Measurements from ENCODE around the gene FTCDNL1.

FTCDNL1 gene

DNA sequence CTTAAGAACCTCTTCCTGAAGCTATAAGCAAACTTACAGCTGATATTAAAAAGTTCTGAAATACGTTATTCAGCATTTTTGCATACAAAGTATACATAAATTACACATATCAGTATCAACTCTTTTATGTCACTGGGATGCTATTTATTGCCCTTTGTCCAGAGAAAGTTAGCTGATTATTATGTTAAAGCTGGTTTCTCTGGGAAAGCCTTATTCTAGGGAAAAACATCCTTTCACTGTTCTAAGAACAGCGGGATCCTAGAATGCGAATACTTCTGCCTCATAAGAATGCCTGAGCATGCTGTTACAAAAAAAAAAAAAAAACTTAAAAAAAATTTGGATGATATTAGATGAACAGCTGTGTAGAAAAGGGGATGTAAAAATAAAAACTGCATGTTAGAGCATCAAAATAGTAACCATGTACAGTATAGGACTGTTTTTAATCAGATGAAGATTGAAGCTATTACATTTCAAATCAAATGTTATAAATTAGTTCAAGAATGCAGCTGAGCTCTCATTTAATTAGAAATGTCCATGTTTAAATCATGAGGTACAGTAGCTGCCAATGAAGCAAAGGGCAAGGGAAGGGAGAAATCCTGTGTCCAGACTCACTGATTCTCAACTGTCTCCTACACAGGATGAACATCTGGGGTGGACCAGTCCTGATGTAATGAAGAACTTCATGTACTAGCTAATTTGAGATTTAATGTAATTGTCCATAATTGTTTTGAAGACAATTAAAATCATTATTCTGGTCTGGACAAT lies 8.2 kb downstream of the FTCDNL1 start:
- DNase-seq (ENCODE audit: low read depth), result no peak

DNA sequence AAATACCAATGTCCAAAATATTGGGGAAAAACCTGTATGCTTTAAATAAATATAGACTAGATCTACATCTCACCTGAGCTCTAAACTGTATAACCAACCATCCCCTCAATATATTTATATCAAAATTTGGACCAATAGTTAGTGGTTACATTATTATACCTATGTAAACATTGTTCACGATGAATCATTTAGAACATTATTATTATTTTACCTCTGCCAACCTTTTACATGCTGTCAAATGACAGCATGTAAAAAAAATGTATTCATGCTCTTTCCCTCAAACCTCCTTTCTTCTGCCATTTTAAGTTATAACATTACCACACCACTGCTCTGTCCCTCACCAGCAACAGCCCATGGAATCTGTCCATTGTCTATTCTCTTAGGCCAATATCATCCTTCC lies 9.6 kb downstream of the FTCDNL1 start:
- DNase-seq (ENCODE audit: low read depth), result no peak

DNA sequence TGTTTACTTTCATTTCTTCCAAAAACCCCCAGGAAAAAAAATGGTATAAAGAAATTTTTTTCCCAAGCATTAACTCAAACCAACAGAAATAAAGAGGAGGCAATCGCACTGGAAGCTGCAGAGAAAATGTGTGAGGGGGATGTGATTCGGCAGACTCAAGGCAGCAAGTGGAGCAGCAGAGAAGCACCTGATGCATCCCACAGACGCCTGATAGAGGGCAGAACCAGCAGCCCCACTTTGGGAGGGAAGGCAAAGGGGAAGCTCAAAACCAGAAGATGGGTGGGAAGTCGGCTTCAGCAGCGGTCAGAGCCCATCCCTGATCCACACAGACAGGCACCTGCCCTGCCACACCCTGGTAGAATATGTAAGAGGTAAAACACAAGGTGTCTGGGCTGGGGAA lies 12.6 kb downstream of the FTCDNL1 start:
- DNase-seq (ENCODE audit: low read depth), result no peak

DNA sequence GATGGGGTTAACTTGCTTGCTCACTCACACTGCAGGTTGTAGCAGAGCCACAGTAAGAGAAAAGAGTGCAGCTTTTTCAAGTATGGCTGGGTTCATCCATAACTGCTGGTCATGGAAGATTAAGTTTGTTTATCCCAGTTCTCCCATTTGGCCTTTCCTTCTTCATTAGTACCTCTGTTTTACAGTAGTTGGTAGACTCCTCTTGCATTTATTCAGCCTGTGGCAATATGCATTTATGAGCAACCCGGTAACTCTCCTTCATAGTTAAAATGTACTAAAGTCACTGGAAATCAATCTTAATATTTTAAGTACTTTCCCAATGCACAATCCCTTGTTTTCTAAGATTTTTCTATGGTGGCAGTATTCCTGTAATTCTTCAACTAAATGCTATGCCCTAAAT lies 14.0 kb downstream of the FTCDNL1 start:
- DNase-seq (ENCODE audit: low read depth), result no peak

DNA sequence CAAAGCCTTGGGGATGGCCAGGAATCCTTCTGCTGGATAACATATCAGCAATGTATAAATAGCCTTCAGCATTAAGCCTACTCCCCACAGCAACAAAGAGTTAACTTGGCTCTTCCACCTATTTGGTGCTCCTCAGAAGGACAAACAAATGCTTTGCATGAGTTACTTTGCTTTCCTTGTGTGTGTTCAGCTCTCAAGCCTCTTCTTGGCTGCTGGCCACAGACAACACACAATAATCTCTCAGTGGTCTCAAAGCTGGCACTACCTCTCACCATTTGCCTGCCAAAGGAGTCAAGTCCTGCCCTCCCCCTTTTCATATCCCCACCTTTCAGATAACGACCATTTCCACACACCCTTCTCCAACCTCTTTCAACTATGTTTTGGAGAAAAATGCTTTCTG lies 17.5 kb downstream of the FTCDNL1 start:
- no peak for DNase-seq (ENCODE audit: low read depth)

DNA sequence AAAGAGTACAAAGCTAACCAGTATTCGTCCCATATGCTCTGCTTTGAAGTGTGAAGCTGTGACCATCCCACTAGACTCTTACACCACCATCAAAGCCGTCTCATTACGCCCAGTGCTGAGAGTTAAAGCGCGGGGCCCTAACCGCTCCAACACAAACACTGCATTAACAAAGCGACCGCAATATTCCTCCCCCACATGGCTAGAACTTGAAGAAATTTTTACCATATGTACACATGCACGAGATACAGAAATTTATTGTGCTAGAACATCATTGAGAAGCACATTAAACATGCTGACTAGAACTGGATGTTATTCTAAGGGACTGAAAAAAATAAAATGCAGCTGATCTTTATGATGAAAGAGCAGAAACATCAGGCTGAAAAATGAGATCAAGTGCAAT lies 20.5 kb downstream of the FTCDNL1 start:
- no peak for DNase-seq (ENCODE audit: low read depth)

DNA sequence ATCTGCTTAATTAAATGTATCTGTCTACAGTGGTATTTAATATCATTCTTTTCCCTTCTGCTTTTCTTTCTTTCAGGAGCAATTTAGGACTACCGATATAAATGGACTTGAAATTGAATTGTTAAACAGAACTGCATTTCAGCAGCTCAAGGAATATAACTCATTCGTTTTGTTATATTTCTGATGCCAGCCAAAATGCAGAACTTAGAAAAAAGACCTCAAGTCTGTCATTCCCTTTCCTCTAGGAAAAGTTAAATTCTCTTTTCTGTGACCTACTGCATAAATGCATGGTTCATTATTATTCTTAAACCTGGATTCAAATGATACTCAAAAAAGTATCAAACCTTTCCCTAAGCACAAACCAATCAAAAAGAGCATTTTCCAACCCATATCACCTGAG lies 21.4 kb downstream of the FTCDNL1 start:
- DNase-seq (ENCODE audit: low read depth), result no peak

DNA sequence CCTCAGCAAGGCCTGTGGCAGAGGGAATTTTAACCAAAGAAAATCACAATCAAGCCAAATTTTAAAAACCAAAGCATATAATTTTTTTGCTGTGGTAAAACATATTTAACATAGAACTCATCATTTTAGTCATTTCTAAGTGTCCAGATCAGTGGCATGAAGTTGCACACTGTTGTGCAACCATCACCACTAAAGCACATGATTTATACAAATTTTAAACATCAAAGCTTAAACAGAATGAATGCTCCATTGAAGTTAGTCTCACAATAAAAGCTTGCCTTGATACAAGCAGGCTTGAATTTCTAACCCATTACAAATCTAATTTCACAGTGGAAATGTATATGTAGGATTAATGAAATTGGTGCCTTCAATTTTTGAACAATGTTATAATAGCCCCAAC lies 31.2 kb downstream of the FTCDNL1 start:
- DNase-seq (ENCODE audit: low read depth), result no peak

DNA sequence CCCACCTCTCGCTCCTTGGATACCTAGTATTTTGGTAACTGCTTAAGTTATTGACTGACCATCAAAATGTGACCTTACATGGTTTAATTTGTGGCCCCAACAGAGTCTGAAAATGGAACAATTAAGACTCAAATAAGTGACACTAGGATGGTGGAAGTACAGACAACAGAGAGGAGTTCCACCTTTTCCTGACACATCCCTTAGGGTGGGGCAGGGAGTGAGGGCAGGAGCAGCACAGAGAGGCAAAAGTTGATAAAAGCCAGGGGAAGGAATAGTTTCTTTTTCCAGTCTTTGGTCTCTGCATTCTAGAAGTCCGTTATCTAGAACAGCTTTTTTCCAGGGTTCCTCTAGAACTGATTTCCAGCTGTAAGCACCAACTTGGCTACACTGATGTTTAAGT lies 32.2 kb downstream of the FTCDNL1 start:
- no peak for DNase-seq (ENCODE audit: low read depth)

DNA sequence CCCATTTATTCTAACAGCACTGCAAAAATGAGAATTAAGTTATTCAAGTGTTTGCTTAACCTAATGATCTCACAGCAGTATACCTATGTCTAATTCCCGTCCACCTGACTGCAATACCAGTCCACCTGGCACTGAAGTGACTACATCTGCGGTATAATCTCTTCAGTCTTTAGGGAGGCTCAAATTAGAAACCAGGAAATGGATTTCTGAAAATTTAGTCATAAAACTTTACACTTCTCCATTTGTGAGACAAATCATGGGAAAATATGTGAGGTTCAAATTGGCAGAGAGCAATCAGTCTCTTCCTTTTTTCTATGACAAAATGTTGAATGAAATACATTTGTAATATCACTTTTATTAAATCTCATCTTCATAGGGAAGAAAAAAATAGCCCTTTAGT lies 33.0 kb downstream of the FTCDNL1 start:
- DNase-seq (ENCODE audit: low read depth), result no peak

DNA sequence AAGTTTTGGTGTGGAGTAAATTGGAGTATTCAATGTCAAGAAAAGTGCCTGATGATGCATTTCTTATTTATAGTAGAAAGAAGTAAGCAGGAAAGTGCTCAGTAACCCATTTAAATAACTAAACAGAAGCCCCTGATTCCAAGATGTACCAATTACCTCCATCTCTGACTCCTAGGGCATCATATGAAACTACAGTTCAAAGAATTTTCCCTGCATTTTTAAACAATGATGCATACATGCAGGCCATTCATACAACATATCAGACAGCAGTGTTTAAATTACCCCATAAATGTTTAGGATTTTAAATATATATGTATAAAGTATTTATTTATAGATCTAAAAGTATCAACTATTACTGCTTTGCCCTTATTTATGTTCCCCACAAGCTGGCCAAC lies 36.2 kb downstream of the FTCDNL1 start:
- no peak for DNase-seq (ENCODE audit: low read depth)

DNA sequence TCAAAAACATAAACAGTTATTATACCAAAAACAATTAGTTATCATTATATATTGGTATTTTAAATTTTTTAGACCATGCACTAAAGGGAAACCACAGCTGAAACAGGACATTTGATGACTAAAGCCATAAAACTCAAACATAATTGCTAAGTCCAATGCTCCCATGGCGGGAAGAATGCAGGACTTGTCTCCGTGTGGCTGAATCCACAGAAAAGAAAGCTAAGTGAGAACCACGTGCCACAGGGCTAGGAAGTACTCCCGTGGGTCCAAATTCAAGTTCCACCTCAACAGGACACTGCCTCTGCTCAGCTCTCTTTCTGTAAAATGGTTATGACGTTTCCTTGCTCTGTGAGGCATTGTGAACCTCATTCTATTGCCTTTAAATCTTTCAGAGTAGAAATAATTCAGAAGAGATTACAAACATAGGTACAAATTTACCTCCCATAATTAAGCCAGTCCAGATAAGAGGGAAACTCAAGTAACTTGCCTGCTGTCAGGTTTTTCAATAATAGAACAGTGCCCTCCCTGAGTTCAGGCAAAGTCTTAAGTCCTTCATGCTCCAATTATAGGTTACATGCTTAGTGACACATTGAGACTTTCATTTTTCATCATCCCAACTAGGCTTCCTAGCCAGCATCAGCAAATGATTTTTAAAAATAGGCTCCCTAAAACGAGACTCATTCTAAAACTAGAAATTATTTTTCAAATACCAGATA lies 36.7 kb downstream of the FTCDNL1 start:
- no peak for DNase-seq (ENCODE audit: low read depth)

DNA sequence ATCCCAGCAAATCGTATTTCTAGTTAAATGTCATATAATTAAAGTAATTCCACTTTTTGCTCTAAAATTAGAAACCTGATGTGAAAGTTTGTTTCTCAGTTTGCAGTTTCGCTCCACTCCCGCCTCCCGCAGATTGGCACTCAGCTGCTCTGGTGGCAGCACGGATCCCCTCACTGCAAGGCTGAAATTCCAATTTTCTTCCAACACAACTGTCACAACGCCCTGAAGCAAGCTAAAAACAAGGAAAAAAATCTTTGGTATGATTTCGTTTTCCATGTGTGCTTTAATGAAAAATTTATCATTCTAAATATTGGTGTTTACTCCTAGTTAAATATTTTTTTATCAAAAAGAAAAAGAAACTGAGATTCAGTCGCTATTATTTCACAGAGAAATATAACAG lies 38.5 kb downstream of the FTCDNL1 start:
- DNase-seq (ENCODE audit: low read depth), result no peak

DNA sequence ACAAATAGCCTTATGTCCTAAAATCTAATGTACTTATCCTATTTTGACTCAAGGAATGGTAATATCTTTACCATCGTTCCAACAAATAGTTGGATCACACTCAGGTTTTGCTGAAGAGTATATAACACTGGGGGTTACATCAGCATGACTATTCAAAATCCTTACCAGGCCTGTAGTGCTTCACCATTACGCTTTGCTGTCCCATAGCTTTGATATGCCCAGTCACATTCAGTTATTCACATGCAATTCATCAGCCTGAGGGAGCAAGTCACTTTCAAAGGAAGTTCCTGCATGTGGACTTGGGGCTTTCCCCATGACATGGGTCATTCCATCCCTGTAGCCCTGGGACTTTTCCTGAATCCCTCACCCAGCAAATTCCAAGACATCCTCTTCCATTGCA lies 39.6 kb downstream of the FTCDNL1 start:
- no peak for DNase-seq (ENCODE audit: low read depth)

DNA sequence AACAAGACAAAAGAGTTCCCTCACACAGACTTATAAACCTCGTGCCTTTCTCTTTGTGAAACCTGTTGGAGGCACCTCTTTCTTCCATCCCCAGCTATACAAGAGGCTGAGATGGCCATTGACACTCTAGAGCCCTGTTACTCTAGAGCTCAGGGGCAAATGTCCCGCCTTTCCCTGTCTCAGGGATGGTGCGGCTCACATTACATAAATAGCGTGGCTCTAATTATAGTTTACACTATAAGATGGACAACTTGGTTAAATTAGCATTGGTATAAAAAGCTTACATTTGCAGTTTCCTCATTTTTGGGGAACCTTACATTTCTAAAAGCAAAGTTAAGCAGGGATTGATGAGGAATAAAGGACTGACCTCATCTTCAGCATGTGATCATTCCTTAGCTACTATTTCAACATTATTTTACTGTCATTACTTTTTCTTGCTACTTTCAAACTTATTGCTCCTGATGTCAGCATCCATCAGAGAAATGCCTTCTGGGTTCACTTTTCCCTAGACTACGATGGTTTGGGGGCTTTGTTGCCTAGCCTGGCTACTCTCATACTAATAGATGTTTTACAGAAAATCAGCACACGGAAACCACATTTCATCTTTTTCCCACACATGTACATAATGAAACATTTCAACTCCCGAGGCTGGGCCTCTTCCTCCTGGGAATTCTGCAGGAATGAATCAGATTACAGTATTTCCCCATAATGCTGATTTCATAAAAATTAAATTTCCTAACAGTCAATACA lies 40.4 kb downstream of the FTCDNL1 start:
- DNase-seq (ENCODE audit: low read depth), result no peak

DNA sequence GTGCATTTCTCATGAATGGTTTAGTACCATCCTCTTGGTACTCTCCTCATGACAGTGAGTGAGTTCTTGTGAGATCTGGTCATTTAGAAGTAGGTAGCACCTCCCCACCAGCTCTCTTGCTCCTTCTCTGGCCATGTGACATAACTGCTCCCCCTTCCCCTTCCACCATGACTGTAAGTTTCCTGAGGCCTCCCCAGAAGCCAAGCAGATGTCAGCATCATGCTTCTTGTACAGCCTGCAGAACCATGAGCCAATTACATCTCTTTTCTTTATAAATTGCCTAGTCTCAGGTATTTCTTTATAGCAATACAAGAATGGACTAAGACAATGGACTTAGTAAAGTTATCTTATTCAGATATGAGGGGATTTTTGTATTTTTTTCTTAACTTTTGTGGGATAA lies 43.0 kb downstream of the FTCDNL1 start:
- DNase-seq (ENCODE audit: low read depth), result no peak

DNA sequence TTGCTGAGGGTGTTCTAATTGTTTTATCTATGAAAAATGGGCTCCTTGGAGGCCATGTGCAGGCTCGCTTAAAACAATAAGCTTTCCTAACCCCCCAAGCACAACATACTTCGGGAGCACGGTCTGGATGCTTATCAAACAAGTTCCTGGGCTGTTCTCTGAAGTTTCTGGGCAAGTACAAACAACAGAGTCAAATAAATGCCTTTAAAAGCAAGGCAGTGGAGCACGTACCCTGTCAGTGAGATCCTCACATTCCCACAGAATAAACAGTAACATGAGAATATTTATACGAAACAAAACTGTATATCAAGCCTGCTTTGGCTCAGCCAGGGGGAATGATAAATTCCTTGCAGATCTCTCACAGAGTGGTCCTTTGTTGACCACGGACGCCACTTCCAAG lies 44.8 kb downstream of the FTCDNL1 start:
- DNase-seq (ENCODE audit: low read depth), result no peak

DNA sequence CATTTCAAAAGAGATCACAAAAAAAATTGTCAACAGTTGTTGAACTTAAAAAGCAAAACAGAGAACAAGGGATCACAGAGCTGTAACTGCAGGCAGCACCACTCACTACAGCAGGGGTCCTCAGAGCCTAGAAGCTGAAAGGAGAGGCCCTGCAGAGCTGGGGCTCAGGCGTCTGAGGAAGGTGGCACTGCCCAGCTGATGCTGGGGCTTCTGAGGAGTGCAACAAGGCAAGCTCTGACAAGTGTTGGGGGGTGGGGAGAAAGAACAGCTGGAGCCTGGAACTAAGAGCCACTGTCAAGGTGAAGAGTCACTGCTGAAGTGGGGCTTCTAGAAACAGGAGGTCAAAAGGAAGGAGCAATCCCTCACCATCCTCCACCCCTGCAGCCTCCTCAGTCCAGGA lies 46.2 kb downstream of the FTCDNL1 start:
- DNase-seq (ENCODE audit: low read depth), result no peak

DNA sequence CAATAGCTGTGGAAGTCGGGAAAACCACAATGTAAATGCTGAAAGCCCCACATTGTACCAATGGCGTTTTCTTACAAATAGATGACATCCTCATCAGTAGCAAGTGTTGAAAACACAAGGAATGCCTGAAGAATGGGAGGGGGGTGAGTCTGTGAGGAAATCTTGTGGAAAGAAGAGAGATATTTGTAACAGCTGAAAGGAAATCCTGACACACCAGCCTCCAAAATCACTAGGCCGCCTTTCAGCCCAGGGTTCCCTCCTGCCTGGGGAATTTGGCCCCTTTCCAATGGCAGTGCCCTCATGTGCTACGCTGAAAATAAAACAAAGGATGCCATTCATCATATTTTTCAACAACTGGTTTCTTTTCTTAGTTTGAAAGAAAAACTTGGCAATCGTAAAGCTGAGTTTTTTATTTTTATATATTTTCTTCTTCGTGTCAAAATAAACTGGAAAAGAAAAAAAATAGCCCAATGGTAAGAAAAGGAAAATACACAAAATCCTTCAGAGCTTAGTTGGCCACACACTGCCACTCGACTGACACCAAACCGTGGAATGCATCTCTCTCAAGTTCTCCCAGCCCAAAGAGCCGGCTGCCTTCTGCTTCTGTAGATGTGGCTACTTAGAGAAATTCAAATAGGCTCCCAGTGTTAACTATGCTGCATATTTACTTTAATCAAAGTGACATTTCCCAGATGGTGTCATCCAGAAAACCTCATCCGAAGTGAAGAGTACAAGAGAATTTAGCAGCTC lies 52.0 kb downstream of the FTCDNL1 start:
- no peak for DNase-seq (ENCODE audit: low read depth)

DNA sequence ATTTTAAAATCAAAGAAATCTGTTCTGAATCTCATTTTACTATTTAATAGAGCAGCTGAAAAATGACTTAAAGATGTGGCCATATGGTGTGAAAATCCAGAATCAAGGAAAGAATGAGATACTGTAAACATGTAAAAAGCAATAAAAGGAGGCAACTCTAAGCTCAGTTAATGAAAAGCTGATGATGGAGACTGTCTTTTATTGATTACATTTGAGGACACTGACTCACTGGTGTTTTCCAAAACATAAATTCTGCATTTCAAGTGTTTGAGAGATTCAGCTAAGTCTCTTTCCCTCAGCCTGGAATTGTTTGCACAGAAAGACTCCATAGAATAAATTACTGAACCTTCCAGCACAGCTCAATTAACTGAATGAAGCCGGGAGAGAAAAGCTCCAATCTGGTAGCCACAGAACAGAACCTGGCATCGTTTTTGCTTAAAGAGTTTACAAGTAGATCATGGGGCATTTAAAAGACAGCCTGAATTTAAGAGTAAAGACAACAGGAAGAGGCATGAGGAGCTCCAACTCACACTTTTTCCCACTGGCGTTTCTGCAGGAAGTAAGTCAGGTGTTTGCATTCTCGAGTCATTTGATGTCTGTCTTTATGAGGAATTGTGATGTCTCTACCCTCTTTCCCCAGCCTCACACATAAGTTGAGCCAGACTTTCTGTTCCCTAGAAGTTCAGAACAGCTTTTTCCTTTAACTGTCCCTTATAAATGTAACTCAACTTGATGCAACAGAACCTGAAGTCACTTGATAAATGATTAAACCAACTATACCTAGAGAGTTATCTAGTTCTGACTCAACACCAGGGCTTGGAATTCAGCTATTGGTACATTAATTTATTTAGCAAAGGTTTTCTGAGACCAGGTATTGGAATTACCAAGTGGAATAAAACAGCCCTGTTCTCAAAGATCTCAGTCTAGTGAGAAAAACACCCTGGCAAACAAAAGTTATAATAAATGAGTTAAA lies 53.3 kb downstream of the FTCDNL1 start:
- DNase-seq (ENCODE audit: low read depth), result no peak

DNA sequence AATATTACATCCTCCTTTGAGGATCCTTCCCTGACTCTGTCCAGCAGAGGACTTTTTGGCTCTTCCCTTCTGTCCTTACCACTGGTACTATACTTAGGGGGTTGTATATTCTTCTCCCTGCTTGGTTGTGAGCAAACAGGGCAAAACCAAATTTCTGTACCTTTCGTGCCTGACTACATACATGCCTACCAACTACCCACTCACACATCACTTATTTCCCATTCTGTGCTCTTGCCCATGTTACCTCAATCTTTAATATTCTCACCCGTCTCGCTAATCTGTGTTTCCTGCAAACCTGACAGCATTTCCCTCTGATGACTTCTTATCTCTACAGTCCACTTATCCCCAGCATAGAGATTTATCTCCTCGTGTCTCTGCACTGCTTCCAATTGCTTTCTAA lies 58.6 kb downstream of the FTCDNL1 start:
- DNase-seq (ENCODE audit: low read depth), result no peak

Data from activated T-helper 1 cell treated with Interleukin-2 at 50 U/mL for 16 hours (primary cell).